NCI-H1417 treated with DMSO at 0.1 percent for 48 hours (cell line): Measurements from ENCODE around the gene ANTKMT.
"Not testable (repeated sequence)": the region's sequence is repeated elsewhere in the genome, so short reads cannot be mapped to it uniquely, and the experiment has no call there.

Experiments
- DNase-seq: peaks from one replicate; lab custom pipeline; 2025; lab: John Stamatoyannopoulos, UW

Gene ANTKMT

GRCh38 chr16:728131-728889, 7.4 kb downstream of the ANTKMT start:
- DNase-seq, result no peak

DNA sequence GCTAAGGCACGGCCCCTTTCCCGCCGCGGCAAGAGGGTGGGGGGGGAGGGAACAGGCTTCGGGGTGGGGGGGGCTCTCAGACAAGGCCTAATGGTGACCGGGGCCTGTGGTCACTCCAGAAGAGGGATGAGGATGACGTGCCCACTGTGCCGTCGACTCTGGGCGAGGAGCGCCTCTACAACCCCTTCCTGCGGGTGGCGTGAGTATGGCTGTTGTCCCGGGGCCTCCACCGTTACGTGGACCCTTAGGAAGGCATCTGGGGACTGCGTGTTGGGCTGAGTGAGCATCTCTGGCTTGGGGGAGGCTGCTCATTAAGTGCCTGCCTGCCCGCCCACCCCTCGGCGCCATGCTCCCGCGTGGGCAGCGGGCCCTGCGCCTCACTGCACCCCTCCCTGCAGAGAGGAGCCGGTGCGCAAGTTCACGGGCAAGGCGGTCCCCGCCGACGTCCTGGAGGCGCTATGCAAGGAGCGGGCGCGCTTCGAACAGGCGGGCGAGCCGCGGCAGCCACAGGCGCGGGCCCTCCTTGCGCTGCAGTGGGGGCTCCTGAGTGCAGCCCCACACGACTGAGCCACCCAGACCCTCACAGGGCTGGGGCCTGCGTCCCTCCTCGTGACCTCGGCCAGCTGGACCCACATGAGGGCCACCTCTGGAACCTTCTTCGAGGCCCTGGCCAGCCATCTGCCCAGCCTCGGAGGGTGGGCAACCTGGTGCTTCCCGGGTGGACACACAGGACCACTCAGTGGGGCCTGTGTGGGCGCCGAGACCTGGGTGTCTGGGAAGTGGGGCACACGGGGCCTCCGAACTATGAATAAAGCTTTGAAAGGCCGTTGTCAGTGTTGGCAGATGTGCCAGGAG, 8.2 kb downstream of the ANTKMT start:
- DNase-seq, result no peak

DNA sequence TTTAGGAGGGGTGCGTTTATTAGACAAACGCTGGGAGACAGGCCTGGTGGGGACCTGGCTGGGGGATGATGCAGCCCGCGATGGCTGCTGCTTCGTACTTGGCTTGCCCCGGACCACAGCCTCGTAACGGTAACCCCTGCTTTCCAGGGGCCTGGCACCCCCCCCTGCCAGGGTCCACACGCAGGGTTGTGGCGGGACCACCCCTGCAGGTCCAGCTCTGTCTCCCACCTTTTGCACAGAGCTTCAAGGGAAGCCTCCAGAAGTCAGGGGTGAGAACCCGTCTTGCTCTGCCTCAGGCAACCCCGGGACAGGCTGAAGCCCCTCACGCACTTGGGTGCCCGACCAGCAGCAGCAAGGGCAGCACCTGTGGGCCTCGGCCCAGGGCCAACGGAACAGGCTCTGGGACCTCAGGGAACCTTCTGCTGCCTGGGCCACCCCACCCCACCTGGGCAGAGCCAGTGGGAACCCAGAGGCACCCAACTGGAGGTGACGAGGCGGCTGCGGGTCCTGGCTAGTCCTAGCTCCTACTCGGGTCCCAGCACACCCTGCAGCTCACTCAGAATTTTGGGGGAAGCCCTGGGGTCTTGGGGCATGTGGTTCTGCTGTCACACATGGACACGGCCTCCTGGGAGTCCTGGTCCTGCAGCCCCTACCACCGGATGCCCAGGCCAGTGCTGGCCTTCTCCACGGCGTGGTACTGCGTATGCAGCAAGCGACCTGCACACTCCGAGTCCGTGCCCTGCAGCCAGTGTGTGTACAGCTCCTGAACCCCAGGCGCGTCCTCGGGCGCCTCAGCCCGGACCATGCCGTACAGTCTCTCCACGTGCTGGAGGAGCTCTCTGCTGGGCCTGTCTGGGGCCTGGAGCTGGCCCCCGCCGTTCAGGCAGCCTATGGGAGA, 9.1 kb downstream of the ANTKMT start:
- DNase-seq, result no peak

- DNase-seq, result no peak
These were observed 9.9 kb downstream of the ANTKMT start for GRCh38 chr16:730666-731509.

DNA sequence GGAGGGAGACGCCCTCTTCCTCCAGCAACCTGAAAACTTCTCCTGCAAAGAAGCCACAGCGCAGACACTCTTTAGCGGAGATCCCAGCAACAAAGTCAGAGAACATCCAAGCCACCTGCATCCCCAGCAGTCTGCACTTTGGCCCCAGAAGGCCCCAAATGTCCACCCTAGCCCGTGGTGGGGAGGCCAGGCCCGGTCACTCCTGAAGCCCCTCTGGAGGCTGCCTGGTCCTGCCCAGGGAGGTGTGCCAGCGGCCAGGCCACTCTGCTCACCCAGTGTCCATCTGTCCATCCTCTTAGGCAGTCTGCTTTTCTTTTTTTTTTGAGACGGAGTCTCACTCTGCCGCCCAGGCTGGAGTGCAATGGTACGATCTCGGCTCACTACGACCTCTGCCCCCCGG, 11.4 kb downstream of the ANTKMT start:
- DNase-seq, result no peak

DNA sequence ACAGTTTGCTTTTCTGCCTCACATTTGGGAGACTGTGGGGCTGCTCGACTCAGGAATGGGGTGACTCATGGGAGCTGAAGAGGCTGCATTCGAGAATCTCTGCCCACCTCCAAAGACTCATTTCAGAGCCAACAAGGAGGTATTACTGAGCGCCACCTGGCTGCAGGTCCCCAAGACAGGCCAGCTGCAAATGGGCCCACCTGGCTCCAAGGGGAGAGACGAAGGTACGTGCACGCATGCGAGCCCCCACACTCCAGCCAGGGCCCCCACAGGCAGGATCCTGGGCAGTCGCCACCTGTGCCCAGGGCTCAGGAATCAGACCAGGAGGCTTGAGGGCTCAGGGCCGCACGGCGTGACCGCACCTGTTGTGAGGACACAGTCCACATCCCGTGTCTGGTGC, 12.0 kb downstream of the ANTKMT start:
- DNase-seq, result no peak

GRCh38 chr16:733382-734207, 12.6 kb downstream of the ANTKMT start:
- no peak for DNase-seq

- no peak for DNase-seq
These were observed 13.4 kb downstream of the ANTKMT start for GRCh38 chr16:734208-734980.

DNA sequence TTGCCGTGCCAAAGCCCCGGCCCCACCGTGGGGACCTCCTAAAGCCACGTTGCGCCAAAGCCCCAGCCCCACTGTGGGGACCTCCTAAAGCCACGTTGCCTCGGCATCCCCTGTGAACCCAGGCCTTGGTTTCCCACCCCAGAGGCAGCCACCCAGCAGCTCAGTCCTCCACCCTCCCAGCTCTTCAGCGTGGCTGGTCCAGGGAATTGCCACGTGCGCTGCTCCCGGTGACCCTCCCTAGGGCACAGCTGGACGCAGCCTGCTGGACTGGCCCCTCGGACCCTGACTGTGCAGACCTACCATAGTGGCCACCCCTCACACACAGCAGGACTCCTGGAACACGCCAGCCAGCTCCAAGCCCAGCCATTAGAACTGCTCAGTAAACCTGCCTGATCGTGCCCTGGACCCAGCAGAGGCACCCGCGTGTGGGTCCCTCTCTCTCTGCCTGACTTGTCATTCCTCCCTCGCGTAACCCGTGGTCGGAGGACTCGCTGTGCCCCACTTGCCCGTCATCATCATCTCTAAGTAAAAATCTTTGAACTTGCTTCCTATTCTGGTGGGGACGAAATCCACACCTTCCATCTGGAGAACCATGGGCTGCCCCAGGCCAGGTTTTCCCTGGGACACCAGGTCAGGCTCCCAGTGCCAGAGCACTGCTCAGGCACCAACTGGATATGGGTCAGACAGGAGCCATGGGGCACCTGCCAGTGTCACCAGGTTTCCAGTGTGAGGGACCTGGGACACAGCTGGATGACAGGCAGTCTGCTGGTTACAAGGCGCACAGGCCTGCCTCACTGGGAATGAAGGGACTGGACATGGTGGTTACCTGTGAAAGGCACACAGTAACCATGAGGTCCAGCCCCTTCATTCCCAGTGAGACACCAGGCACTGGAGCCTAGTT, 14.3 kb downstream of the ANTKMT start:
- no peak for DNase-seq

DNA sequence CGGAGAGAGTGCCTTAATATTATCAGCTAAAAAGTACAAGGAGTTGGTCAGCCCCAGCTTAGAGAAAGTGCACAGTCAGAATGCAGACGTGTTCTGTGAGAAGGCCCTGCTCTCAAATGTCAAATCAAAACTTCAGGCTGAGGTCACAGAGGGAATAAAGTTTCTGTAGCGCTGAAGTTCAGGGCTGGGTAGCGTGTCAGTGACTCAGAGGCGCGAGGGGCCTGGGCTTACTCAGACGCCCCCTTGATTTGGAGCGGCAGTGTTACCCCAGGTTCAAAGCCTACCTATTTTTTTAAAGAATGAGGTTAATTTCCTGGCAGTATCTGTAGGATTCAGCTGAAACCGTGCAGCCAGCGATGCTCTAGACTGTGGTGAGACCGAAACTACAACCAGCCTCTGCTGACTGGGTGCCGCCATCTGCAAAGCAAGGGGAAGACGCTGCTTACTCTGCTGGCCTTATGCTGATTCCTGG, 15.1 kb downstream of the ANTKMT start:
- DNase-seq, result no peak

DNA sequence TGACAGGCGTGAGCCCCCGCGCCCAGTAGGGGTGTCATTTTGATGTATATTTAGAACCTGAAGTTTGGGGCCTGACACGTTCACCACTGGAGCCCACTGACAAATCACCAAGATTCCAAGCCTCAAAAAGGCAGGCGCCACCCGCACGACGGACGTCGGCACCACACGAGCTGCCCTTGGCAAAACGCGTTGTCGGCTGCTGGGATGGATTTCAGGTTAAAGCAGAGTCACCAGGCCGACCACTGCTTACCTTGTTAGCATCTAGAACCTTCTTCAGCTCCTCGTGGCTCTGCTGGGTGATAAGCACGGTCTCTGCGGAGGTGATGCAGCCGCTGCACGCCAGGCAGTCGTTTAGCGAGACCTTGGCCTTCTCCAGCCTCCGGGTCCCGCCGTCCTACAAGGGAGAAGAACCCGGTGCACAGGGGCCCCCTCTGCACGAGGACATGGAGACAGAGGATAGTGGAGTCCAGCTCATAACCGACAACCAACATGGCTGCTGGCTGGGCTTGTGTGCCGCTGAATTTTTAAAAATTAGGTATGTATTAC, 16.1 kb downstream of the ANTKMT start:
- DNase-seq, result no peak

GRCh38 chr16:739560-740458, 18.9 kb downstream of the ANTKMT start:
- no peak for DNase-seq

DNA sequence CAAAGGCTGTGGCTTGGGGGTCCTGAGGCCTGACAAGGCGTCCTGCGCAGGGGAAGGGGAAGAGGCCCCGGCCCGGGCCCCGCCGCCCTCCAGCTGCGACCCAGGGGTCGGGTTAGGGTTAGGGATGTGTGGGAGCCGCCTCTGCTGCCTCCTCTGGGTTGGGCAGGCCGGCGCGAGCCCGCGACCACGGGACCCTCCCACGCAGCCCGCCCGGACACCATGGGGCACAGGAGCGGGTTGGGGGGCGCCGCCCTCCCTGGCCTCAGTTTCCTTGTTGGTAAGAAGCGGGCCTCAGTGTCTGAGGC, 19.5 kb downstream of the ANTKMT start:
- no peak for DNase-seq

DNA sequence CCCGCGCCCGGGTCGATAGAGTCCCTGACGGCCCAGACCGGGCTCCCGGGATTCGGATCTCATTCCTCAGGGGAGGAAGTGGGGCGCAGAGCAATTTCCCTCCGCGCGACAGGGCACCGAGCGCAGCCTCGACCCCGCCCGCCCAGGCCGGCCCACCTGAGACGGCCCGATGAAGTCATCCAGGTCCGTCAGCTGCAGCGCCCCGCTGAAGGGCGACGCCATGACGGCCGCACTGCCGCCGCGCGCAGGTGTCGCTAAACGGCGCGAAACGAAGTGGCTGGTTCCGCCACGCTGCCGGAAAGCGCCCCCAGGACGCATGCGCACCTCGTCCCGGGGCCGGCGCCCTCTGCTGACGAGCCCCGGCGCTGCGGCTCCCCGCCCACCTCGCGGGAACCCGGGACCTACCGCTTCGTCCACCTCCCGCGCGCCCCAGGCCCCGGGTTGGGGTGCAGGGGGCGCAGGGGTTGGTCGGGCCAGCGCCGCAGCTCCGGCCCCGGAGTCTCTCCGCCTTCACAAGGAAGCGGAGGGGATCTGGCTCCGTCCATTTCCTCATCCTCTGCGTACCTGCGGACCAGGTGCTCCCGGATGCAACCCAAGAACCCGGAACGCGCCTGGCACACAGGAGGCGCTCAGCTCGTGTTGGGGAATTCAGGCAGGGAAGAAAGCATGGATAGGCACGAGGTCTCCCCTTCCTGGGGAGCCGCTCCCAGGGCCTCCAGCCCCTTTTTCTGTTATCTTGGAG, 20.0 kb downstream of the ANTKMT start, which contains the start of gene CIAO3:
Gene CIAO3, minus strand, starts transcription at position 234 of the 742 bp plus-strand sequence. Its CDS starts 12 bp downstream, at position 222.
- DNase-seq, result no peak

- DNase-seq, result no peak
These were observed 21.2 kb downstream of the ANTKMT start for GRCh38 chr16:741986-742629.

GRCh38 chr16:742894-743293, 21.9 kb downstream of the ANTKMT start:
- not testable (repeated sequence) for DNase-seq
